HG02678 (cell line): ENCODE data around the gene ROR1.

Experiments used
- ATAC-seq: cut with Tn5 transposase; IDR thresholded peaks from one replicate; pipeline ENCODE4 v1.9.1; 2021; ENCODE audit warnings: mild to moderate bottlenecking, moderate library complexity; ENCODE audit not compliant: unreplicated experiment

The ROR1 gene

GRCh38 chr1:63878932-63879331, 105.1 kb downstream of the ROR1 start:
- no peak for ATAC-seq

- no peak for ATAC-seq
Measured at GRCh38 chr1:63880958-63881576, 107.2 kb downstream of the ROR1 start.

DNA sequence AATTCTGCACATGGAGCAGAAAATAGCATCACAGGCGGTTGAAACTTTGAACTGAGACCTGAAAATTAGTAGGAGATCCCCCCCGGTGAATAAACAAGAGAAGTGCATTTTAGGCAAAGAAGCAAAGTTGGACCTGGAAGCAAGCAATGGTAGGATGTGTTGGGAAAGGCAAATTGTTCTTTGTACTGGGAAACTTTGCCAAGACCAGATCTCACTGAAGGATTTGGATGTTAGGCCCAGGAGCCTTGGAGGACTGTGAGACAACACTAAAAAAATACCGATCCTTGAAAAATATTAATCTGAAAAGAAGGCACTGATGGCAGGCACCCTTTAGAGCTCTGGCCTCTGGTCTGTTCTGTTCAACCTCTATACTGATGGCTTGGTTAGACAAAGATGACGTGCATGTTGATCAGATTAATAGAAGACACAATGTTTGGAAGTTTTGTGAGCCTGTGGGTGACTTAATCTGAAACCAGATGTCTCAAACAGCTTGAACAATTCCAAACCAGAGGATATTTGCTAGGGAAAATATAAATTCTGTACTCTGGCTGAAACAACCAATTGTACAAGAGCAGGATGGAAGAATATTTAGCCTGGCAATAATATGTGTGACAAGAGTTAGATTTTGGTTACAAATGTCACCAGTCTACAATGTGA, 108.4 kb downstream of the ROR1 start:
- no peak for ATAC-seq

GRCh38 chr1:63883494-63884235, 109.8 kb downstream of the ROR1 start:
- ATAC-seq = no peak

DNA sequence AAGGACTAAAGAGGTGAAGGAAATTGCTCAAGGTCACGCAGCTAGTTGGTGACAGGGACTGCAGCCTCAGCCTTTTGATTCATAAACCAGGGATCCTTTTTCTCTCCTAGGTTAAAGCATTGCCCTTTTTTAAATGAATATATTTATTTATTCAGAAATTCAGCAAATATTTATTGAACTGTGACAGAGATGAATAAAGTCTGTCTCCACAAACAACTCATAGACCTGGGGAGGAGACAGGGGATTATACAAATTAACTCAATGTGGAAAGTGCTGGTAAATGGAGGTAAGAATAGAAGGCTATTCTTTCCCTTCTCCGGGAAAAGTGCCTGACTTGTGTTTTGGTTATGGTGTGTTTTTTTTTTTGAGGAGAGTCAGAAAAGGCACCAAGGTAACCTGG, 110.7 kb downstream of the ROR1 start:
- no peak for ATAC-seq

- ATAC-seq = no peak
Measured at GRCh38 chr1:63885899-63886298, 112.1 kb downstream of the ROR1 start.

GRCh38 chr1:63886340-63886739, 112.5 kb downstream of the ROR1 start:
- no peak for ATAC-seq

DNA sequence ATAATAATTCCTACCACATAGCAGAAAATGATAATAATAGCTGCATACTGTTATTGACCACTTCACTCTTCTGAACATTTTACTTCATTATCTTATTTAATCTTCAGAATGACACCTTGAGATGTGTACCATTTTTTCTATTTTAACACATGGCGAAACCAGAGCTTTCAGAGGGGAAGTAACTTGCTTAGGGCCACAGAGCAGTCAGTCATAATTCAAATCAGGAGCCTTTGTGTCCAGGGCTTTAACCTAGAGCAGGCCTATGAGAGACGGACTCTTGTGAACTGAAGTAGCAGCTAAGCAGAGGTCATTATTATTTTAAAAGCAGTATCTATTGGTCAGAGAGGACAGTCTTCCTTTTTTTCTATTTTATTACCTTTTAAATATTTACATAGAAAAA, 114.0 kb downstream of the ROR1 start:
- peak; percentile 60 for ATAC-seq

- no peak for ATAC-seq
Measured at GRCh38 chr1:63888984-63889383, 115.2 kb downstream of the ROR1 start.

GRCh38 chr1:63890468-63890867, 116.7 kb downstream of the ROR1 start:
- no peak for ATAC-seq

DNA sequence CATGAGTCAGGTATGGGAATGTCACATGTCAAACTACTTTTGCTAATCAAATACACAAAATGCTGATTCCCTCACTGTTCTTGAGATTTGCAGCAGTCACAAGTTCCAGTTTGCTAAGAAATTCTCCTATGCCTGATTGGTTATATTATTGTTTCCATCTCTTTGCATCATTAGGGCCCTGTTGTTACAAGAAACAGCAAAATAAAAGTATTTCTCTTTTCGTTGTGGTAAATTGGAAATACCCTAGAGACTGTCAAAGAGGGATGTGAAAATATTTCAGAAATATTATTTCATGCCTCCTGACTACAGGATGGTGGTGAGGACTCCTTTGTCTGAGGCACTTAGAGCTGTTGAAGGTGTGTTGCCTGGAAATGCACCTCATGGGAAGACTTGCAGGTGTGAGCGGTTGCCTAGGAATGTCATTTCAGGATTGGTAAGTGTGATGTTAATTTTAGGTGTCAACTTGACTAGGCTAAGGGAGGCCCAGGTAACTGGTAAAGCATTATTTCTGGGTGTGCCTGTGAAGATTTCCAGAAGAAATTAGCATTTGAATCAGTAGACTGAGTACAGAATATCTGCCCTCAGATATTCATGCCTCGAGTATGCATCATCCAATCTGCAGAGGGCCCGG, 117.4 kb downstream of the ROR1 start:
- ATAC-seq = no peak

DNA sequence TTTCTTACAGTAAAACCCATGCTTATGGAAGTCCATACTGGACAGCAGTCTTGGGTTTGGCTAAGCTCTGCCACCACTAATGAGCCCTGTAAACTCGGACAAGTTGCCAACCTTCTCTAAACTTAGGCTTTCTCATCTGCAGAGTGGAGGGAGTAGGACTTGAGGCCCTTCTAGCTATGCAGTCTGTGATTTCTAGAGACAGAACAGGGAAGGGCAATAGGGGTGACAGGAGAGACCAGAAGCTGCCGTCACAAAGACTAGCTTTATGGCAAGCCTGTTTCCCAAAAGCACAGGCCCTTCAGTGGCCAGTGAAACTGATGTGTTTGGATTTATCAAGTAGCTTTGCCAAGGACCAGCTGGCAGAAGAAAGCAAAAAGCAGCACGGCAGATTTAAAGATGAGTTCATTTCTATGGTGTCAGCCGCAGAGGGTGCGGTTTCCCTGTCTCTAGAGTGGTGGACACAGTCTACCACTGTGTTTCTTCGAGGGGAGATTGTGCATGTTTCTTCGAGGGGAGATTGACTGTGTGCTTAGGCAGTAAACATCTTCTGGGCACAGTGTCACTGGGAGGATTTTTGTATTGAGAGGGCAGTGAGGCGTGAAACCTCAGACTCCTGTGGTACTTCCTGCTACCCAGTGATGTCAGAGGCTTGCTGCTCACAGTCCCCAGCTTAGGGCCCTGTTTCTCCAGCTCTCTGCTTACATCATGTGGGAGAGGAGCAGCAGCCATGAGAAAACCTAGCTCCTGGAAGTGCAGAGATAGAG, 119.0 kb downstream of the ROR1 start:
- peak; percentile 99 for ATAC-seq

DNA sequence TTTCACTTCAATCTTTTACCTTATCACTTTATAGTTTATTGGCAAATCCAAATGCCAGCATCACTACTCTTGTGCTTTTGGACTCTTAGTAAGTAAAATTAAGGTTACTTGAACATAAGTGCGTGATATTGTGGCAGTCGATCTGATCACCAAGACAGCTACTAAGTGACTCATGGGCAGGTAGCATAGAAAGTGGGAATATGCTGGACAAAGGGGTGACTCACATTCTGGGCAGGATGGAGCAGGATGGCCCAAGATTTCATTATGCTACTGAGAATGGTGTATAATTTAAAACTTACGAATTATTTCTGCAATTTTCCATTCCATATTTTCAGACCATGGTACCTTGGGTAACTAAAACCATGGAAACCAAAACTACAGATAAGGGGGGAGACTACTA, 120.2 kb downstream of the ROR1 start:
- ATAC-seq = no peak

DNA sequence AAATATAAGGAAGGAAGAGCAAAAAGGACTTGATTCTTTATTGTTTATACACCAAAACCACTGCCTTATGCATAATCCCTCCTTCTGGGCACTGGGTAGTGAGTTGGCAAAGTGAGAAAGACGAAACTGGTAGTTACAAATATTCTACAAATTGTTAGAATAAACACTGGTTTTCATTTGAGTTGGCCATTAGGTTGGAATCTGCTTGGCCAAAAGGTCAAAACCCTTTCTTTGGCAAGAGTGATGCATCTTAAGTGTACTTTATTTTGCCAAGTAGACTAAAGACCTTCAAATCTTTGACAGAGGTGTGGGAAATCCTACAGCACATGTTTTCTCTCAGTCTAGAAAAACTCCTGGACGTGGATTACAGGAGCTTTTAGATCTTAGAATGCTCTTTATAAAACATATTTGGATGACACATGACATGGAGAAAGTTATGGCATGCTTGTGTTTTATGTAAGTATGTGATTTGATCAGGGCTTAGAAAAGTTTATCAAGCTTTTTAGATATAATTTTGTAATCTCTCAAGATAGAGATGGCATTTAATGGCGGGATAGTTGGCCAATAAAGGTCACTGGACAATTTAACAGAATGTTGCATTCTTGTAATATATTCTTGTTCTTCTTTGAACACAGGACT, 120.9 kb downstream of the ROR1 start:
- no peak for ATAC-seq

DNA sequence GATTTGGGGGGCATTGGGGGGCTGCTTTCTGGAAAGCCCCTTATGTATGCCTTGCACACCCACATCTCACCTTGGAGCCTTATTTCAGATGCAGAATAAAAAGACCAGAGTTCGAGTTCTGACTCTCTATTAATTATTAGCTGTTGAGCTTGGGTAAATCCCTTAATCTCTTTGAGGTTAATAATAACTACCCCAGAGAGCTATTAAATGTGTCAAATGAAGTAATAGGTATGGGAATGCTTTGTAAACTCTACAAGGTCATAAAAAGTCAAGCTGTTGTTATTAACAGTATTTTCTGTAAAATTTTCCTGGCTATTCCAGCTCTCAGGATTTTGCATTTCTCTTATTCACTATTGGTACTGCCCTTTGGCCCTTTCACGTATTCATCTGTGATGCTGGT, 122.9 kb downstream of the ROR1 start:
- ATAC-seq = no peak

- ATAC-seq = no peak
Measured at GRCh38 chr1:63898428-63899196, 124.8 kb downstream of the ROR1 start.

GRCh38 chr1:63901094-63901493, 127.3 kb downstream of the ROR1 start:
- ATAC-seq = no peak

GRCh38 chr1:63902844-63903589, 129.2 kb downstream of the ROR1 start:
- no peak for ATAC-seq

- ATAC-seq = no peak
Measured at GRCh38 chr1:63903947-63904610, 130.3 kb downstream of the ROR1 start.
